ENCODE data around the gene HPSE.

- TF ChIP-seq, protein P1, sequence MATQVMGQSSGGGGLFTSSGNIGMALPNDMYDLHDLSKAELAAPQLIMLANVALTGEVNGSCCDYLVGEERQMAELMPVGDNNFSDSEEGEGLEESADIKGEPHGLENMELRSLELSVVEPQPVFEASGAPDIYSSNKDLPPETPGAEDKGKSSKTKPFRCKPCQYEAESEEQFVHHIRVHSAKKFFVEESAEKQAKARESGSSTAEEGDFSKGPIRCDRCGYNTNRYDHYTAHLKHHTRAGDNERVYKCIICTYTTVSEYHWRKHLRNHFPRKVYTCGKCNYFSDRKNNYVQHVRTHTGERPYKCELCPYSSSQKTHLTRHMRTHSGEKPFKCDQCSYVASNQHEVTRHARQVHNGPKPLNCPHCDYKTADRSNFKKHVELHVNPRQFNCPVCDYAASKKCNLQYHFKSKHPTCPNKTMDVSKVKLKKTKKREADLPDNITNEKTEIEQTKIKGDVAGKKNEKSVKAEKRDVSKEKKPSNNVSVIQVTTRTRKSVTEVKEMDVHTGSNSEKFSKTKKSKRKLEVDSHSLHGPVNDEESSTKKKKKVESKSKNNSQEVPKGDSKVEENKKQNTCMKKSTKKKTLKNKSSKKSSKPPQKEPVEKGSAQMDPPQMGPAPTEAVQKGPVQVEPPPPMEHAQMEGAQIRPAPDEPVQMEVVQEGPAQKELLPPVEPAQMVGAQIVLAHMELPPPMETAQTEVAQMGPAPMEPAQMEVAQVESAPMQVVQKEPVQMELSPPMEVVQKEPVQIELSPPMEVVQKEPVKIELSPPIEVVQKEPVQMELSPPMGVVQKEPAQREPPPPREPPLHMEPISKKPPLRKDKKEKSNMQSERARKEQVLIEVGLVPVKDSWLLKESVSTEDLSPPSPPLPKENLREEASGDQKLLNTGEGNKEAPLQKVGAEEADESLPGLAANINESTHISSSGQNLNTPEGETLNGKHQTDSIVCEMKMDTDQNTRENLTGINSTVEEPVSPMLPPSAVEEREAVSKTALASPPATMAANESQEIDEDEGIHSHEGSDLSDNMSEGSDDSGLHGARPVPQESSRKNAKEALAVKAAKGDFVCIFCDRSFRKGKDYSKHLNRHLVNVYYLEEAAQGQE (IDR thresholded peaks at IDR 0.05; ENCODE audit: low read depth) = no peak
- TF ChIP-seq CTCF (IDR thresholded peaks at IDR 0.05 in 2 of 3, conservative IDR thresholded peaks at IDR 0.05 in 1 of 3; ENCODE audit: borderline replicate concordance in 1 of 3, insufficient read depth in 1 of 3, low read depth in 2 of 3, low read length in 2 of 3) (no peak), MAX (IDR thresholded peaks at IDR 0.05) (no peak), EZH2 (IDR thresholded peaks at IDR 0.05) (no peak), POLR2AphosphoS5 (IDR thresholded peaks at IDR 0.05; ENCODE audit: low read depth, low read length) (no peak), POLR2A (IDR thresholded peaks at IDR 0.05; ENCODE audit: borderline replicate concordance, extremely low read depth, insufficient read depth, insufficient read length) (no peak), SRF (IDR thresholded peaks at IDR 0.05; ENCODE audit: low read depth) (no peak), ZNF274 (IDR thresholded peaks at IDR 0.05; ENCODE audit: low read depth, low read length) (no peak), SP1 (IDR thresholded peaks at IDR 0.05; ENCODE audit: low read depth) (no peak), EZH2phosphoT487 (IDR thresholded peaks at IDR 0.05; ENCODE audit: borderline replicate concordance) (no peak), CEBPB (IDR thresholded peaks at IDR 0.05; ENCODE audit: low read depth) (no peak), RAD21 (IDR thresholded peaks at IDR 0.05; ENCODE audit: low read depth) (no peak), FOSL1 (IDR thresholded peaks at IDR 0.05; ENCODE audit: low read depth) (no peak)
- TF ChIP-seq, protein P2, sequence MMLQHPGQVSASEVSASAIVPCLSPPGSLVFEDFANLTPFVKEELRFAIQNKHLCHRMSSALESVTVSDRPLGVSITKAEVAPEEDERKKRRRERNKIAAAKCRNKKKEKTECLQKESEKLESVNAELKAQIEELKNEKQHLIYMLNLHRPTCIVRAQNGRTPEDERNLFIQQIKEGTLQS (IDR thresholded peaks at IDR 0.05) = no peak
Measured at GRCh38 chr4:83263106-83263505, 71.5 kb downstream of the HPSE start.
